Measurements from ENCODE around the gene NOS1.

Gene NOS1

DNA sequence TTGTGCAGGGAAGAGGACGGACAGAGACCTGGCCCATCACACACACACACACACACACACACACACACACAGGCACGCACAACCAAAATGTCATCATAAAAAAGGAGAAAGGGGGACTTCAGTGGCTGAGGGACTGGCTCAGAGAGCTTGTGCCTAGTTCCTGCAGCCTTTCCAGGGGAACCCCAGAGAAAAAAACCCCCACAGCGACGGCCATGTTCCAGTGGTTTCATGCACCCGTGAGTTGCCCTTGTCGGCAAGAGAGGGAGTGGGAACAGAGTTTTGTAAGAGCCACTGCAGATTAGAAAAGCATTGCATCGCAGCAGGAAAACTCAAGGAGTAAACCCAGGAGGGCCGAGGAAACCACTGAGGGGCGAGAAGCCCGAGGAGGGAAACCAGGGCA, 146.6 kb downstream of the NOS1 start (continued):
- no peak for TF ChIP-seq ZC3H10 (CRISPR knock-in tag; IDR thresholded peaks at IDR 0.05)
- TF ChIP-seq ARNTL (CRISPR knock-in tag; IDR thresholded peaks at IDR 0.05; ENCODE audit: borderline replicate concordance, low read depth) = no peak
- TF ChIP-seq, protein P1, sequence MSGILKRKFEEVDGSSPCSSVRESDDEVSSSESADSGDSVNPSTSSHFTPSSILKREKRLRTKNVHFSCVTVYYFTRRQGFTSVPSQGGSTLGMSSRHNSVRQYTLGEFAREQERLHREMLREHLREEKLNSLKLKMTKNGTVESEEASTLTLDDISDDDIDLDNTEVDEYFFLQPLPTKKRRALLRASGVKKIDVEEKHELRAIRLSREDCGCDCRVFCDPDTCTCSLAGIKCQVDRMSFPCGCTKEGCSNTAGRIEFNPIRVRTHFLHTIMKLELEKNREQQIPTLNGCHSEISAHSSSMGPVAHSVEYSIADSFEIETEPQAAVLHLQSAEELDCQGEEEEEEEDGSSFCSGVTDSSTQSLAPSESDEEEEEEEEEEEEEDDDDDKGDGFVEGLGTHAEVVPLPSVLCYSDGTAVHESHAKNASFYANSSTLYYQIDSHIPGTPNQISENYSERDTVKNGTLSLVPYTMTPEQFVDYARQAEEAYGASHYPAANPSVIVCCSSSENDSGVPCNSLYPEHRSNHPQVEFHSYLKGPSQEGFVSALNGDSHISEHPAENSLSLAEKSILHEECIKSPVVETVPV (CRISPR knock-in tag; IDR thresholded peaks at IDR 0.05) = no peak
- TF ChIP-seq SNAI2 (CRISPR knock-in tag; IDR thresholded peaks at IDR 0.05) = no peak
- TF ChIP-seq ISL1 (CRISPR knock-in tag; IDR thresholded peaks at IDR 0.05) = no peak
- TF ChIP-seq PPARA (CRISPR knock-in tag; IDR thresholded peaks at IDR 0.05; ENCODE audit: borderline replicate concordance) = no peak
- TF ChIP-seq OSR1 (CRISPR knock-in tag; IDR thresholded peaks at IDR 0.05) = no peak
- TF ChIP-seq BACH2 (CRISPR knock-in tag; IDR thresholded peaks at IDR 0.05; ENCODE audit: borderline replicate concordance) = no peak
- no peak for TF ChIP-seq TOX (CRISPR knock-in tag; IDR thresholded peaks at IDR 0.05; ENCODE audit: borderline replicate concordance)
- no peak for TF ChIP-seq TCF4 (CRISPR knock-in tag; IDR thresholded peaks at IDR 0.05; ENCODE audit: borderline replicate concordance)

DNA sequence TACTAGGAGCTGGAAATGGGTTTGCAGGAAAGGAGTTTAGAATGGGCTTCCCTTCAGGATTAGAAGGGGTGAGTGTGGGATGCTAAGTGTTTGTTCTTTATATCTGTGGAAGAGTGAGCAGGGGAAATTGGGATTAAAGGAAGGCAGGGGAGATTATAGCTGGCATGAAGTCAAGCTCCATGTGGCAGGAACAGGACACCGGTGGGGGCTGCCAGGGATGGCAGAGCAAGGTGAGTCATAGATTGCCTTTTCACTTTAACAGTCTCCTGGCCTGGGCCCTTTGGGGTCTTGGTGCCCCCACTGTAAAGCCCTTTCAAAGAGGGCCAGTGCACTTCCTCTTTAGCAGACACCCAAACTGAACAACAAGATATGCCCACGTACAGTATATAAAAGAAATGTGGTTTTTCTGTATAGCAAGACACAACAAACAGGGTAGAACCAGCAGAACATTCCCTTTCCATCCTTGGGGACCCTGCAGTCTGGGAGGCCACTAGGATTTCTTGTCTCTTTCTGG, 148.1 kb downstream of the NOS1 start:
- no peak for ATAC-seq
- TF ChIP-seq, protein P2, sequence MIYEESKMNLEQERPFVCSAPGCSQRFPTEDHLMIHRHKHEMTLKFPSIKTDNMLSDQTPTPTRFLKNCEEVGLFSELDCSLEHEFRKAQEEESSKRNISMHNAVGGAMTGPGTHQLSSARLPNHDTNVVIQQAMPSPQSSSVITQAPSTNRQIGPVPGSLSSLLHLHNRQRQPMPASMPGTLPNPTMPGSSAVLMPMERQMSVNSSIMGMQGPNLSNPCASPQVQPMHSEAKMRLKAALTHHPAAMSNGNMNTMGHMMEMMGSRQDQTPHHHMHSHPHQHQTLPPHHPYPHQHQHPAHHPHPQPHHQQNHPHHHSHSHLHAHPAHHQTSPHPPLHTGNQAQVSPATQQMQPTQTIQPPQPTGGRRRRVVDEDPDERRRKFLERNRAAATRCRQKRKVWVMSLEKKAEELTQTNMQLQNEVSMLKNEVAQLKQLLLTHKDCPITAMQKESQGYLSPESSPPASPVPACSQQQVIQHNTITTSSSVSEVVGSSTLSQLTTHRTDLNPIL (CRISPR knock-in tag; IDR thresholded peaks at IDR 0.05; ENCODE audit: low read depth) = no peak

DNA sequence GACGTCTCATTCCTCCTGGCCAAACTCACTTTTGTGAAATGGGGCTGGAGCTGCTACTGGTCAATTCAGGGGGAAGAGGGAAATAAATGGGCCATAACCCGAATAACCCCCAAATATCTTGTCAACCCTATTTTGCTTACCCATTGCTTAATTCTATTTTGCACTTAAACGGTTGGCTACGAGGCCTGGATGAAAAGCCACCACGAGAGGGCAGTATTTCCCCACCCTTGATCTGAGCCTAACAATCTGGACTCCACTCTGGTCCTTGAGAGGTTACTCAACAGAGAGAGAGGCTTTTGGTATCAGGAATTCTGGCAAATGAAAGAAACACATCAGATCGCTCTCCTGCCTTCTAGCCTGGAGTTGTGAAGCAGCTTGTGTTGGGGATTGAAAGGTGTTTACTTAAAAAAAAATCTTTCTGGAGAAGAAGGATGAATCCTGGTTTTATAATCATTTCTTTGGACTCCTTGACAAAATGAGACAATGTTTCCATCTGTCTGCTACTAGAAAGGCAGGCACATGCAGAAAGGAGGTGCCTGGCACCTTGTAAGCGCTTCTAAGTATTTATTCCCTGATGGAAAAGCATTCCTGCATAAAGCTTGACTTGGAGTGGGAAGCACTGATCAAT, 148.7 kb downstream of the NOS1 start:
- TF ChIP-seq GLIS3 (CRISPR knock-in tag; IDR thresholded peaks at IDR 0.05) (no peak), BACH2 (CRISPR knock-in tag; IDR thresholded peaks at IDR 0.05; ENCODE audit: borderline replicate concordance) (no peak), ZNF70 (CRISPR knock-in tag; IDR thresholded peaks at IDR 0.05) (no peak), TCF4 (CRISPR knock-in tag; IDR thresholded peaks at IDR 0.05; ENCODE audit: borderline replicate concordance) (no peak), ZNF565 (CRISPR knock-in tag; conservative IDR thresholded peaks at IDR 0.05; ENCODE audit: low read depth) (no peak), ZNF8 (CRISPR knock-in tag; IDR thresholded peaks at IDR 0.05) (no peak), SNAI2 (CRISPR knock-in tag; IDR thresholded peaks at IDR 0.05) (no peak), ESRRG (CRISPR knock-in tag; IDR thresholded peaks at IDR 0.05) (no peak), ZC3H10 (CRISPR knock-in tag; IDR thresholded peaks at IDR 0.05) (no peak), ISL1 (CRISPR knock-in tag; IDR thresholded peaks at IDR 0.05) (no peak), ZFP3 (CRISPR knock-in tag; IDR thresholded peaks at IDR 0.05) (no peak)
- TF ChIP-seq, protein P2 (CRISPR knock-in tag; IDR thresholded peaks at IDR 0.05; ENCODE audit: low read depth) = no peak
- ATAC-seq = peak; percentile 97

DNA sequence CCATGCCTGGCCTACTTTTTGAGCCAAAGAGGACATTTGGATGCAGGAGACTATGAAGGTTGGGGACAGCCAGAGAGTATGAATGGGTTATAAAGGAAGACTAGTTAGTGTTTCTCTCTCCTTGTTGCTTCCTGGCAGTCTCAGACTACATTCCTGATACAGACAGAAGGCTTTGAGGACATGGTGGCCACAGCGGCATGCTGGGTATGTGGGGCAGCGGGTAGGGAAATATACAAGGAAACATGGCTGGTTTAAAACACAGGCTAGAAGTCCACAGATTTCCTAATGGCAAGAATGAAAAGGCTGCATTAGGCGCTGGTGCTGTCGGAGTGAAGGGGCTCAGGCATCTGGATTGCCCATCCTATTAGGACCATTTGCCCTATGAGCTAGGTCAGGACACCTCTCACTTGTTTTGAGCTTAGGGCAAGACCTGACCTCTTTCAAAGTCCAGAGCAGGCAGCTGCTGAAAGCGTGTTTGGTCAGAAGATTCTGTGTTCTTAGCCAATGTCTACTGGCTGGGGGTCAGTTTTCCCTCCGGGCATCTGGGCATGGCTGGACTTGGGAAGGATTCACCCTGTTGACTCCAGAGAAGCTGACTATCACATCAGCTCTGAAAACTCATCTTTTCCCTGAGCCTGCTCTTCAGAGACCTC, 151.0 kb downstream of the NOS1 start:
- TF ChIP-seq, protein P1 (CRISPR knock-in tag; IDR thresholded peaks at IDR 0.05) = no peak
- TF ChIP-seq ZNF8 (CRISPR knock-in tag; IDR thresholded peaks at IDR 0.05) = no peak
- TF ChIP-seq, protein P3, sequence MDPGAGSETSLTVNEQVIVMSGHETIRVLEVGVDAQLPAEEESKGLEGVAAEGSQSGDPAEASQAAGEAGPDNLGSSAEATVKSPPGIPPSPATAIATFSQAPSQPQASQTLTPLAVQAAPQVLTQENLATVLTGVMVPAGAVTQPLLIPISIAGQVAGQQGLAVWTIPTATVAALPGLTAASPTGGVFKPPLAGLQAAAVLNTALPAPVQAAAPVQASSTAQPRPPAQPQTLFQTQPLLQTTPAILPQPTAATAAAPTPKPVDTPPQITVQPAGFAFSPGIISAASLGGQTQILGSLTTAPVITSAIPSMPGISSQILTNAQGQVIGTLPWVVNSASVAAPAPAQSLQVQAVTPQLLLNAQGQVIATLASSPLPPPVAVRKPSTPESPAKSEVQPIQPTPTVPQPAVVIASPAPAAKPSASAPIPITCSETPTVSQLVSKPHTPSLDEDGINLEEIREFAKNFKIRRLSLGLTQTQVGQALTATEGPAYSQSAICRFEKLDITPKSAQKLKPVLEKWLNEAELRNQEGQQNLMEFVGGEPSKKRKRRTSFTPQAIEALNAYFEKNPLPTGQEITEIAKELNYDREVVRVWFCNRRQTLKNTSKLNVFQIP (CRISPR knock-in tag; IDR thresholded peaks at IDR 0.05; ENCODE audit: borderline replicate concordance, low read depth) = no peak
- TF ChIP-seq CSDC2 (CRISPR knock-in tag; IDR thresholded peaks at IDR 0.05) = no peak
- TF ChIP-seq ZNF565 (CRISPR knock-in tag; conservative IDR thresholded peaks at IDR 0.05; ENCODE audit: low read depth) = no peak
- TF ChIP-seq, protein P2 (CRISPR knock-in tag; IDR thresholded peaks at IDR 0.05; ENCODE audit: low read depth) = no peak
- no peak for TF ChIP-seq ARNTL (CRISPR knock-in tag; IDR thresholded peaks at IDR 0.05; ENCODE audit: borderline replicate concordance, low read depth)
- TF ChIP-seq, protein P4, sequence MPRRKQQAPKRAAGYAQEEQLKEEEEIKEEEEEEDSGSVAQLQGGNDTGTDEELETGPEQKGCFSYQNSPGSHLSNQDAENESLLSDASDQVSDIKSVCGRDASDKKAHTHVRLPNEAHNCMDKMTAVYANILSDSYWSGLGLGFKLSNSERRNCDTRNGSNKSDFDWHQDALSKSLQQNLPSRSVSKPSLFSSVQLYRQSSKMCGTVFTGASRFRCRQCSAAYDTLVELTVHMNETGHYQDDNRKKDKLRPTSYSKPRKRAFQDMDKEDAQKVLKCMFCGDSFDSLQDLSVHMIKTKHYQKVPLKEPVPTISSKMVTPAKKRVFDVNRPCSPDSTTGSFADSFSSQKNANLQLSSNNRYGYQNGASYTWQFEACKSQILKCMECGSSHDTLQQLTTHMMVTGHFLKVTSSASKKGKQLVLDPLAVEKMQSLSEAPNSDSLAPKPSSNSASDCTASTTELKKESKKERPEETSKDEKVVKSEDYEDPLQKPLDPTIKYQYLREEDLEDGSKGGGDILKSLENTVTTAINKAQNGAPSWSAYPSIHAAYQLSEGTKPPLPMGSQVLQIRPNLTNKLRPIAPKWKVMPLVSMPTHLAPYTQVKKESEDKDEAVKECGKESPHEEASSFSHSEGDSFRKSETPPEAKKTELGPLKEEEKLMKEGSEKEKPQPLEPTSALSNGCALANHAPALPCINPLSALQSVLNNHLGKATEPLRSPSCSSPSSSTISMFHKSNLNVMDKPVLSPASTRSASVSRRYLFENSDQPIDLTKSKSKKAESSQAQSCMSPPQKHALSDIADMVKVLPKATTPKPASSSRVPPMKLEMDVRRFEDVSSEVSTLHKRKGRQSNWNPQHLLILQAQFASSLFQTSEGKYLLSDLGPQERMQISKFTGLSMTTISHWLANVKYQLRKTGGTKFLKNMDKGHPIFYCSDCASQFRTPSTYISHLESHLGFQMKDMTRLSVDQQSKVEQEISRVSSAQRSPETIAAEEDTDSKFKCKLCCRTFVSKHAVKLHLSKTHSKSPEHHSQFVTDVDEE (CRISPR knock-in tag; IDR thresholded peaks at IDR 0.05) = no peak
- TF ChIP-seq ISL1 (CRISPR knock-in tag; IDR thresholded peaks at IDR 0.05) = no peak
- no peak for TF ChIP-seq RARB (CRISPR knock-in tag; IDR thresholded peaks at IDR 0.05)
- TF ChIP-seq GLIS3 (CRISPR knock-in tag; IDR thresholded peaks at IDR 0.05) = no peak
- no peak for ATAC-seq

Data from SK-N-SH treated with all-trans-retinoic acid at 6 μM for 48 hours (cell line).